ENCODE results near the gene B4GALT4.

Gene B4GALT4

DNA sequence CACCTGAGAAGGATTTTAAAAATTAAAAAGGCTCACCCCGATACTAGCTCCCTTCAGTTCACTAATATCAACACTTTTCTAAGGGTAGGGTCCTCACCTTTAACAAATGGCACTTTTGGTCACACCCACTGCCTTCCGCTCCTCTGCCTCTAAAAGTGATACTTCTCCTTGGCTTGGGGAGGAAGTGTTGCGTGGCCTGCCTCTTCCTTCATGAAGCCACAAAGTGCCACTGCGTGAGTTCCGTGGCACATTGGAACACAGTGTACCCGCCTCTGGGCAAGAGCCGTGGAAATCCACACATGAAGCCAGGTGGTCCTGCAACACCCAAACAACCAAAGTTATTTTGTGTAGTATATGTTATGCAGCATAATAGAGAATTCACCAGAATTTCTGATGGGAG is 3.9 kb downstream of the B4GALT4 start:
- no peak for DNase-seq (ENCODE audit: low spot score)

DNA sequence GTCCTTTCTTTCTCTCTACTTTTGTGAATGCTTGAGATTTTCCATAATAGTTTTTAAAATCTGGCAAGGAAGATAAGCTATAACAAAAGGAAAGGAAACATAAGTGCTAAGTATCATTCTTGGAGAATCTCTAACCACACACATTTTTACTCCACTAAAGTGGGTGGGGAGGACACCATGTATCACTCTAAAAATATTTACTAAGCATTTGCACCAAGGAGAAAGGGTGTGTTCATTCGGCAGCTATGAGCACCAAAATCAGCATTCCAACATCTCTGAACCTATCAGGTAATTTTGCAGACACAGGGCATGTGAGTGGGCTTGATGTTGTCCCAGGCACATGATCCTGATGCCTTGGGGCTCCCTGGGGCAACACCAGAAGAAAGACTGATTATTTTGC is 5.5 kb downstream of the B4GALT4 start:
- no peak for DNase-seq (ENCODE audit: low spot score)

DNA sequence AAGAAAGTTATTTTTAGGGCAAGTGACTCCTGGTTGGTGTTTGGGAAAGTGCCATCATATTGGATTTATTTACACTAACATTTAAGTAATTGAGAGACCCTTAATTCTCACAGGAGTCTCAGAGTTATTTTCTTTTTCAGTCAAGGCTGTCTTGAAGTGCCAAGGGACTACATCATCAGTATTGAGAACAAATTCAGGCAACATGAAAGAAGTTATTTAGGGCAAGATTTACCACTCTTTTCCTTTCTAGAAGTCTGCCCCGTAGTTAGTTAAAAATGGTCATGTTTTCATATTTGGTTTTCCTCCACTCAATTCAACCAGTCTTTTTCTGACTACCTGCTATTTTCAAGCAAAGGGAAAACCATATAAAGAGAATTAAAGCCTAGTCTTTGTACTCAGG is 6.1 kb downstream of the B4GALT4 start:
- no peak for DNase-seq (ENCODE audit: low spot score)

DNA sequence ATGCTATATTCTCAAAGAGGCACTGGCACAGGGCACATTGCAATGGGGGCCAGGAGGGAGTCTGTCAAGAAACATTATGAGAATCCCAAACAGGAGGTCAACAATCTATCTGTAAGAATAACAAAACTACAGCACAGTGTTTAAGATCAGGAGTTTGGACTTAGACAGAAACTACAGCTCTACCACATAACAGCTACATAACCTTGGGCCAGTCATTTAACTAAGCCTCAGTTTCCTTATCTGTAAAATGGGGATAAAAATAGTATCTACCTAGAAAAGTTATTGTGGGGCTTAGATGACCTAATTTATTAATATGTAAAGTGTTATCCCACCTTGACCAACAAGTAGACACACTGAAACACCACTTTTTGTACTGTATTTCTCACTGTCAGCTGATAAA is 9.9 kb downstream of the B4GALT4 start:
- DNase-seq (ENCODE audit: low spot score), result no peak

DNA sequence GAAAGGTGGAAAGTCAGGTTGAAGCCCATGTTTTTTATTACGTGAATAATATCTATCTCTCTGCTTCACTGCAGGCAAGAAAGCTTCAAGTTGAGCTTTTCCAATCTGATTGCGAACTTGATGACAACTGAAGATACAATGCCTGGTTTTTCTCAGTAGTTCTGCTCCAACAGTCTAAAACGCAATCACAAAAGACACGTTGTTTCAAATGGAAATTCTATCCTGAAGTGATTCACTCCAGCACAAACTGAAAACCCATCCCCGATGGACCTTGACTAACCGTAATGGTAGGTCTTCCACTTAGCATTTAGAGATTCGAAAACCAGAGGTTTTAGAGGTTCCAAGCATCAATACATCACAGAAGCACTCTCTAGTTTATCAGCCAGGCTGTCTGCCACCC is 10.6 kb downstream of the B4GALT4 start:
- no peak for DNase-seq (ENCODE audit: low spot score)

DNA sequence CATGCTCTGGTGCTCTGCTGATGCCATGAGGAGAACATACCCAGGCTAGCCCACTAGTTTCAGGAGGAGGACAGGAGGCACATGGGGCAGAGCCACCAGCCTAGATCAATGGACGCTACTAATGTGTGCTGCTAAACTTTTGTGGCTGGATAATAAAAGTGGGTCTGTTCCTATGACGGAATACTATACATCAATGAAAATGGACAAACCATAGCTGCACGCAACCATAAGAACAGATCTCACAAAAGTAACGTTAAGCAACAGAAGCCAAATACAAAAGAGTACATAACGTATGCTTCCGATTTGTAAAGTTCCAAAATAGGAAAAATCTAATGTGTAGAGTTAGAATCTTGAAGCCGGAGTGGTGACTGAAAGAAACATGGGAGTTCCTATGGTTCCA is 11.5 kb downstream of the B4GALT4 start:
- no peak for DNase-seq (ENCODE audit: low spot score)

DNA sequence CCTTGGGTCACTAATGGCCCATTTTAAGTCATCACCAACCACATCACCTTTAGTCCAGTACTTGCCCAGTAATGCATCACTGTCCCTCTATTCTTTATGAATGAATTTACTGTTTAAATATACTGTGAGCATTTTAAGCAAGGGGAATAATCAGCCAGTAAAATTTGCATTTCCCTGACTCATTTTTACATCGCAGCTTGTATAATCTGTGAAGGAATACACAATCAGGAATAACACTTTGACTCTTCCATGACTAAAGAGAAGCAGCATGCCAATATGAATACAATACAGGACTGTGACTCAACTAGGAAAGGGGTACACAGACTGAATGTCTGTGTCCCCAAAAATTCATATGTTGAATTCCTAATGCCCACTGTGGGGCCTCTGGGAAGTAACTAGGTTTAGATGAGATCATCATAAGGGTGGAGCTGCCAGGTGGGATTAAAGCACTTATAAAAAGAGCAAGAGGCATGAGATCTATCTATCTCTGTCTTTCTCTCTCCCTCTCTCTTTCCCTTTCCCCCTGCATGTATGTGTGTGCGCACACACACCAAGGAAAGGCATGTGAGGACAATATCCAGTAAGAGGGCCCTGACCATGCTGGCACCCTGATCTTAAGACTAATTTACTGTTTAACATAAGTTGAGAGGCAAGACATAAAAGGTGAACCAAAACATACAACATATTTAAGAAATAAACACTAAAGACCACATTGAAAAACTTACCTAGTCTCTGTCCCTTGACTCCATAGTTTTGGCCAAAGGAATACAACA is 12.1 kb downstream of the B4GALT4 start:
- no peak for DNase-seq (ENCODE audit: low spot score)

DNA sequence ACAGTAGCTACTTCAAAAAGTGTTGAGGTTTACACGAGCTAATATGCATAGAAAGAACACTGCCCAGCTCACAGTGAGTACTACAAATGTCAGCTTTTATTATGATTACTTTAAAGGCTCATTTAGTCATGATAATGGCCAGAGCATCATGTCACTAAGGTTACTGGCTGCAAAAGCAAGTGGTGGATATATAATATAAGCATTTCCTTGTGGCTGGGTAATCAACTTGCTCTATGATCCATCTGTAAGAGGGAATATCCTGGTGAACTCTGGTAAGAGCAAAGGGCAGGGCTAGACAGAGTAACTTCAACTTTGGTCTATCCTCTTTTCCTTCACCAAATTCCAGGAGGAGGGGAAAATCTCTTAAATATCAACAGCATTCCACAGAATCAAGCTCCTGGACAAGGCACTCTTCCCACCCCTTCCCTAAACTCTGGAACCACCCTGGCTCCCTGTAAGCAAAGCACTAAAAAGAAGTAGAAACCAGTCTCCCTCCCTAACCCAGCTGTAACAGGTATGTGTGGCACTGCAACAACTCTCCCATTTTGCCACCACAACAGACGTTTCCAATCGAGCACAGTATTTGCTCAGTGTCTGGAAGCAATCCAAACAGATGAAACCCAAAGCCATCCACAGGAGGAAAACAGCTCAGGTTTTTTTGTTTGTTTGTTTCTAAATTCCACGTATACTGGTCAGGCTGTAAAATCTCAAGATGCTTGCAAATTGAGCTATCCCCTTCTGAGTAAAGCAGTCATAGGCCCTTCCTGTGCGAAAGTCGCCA is 13.4 kb downstream of the B4GALT4 start:
- no peak for DNase-seq (ENCODE audit: low spot score)

DNA sequence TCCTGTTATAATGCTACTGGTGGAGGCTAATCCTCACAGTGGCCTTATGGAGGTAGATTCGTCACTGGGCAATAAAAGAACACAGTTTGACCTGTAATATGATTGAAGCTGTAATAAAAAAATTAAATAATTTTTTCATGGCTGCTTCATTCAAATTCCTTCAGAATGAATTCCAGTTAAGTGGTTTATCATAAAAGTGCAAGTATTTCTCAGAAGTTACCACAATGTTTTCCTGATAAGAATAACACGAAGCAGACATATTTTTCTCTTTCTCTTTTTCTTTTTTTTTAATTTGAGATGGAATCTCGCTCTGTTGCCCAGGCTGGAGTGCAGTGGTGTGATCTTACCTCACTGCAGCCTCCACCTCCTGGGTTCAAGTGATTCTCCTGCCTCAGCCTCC is 15.6 kb downstream of the B4GALT4 start:
- DNase-seq (ENCODE audit: low spot score), result no peak

DNA sequence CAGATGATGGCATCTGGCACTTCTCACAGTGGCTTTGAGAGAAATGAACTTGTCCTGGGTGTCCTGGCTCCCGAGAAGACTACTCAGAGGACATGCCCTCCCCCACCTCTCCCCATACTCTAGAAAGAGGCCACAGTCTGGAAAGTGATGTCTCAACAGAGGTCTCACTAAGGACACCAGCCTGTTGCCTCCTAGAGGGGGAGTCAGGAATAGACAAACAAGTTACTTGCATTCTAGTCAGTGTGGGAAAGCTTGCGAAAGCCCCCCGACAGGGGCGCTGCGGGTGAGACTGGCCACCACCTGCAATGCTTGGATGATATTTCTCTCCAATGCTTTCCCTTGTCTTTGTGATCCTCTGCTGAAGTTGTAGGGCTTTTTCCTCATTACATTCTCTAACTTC is 17.2 kb downstream of the B4GALT4 start:
- DNase-seq (ENCODE audit: low spot score), result no peak

DNA sequence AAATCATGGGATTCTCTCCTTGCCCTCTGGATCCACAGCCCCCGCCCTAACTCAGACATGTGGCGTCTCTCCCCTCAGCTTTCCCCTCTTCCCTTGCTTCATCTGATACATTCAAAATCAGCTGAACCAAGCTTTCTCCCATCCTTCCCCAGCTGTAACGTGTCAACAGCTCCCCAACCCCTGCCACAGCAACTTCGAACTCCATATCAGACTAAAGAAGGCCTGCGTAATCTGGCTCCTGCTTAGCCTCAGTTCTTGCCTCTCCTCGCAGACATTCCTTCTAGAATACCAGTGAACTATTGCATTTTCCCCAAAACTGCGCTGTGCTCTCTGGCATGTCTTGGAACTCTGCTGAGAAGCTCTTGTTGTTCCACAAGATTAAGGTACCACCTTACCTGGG is 18.3 kb downstream of the B4GALT4 start:
- no peak for DNase-seq (ENCODE audit: low spot score)

DNA sequence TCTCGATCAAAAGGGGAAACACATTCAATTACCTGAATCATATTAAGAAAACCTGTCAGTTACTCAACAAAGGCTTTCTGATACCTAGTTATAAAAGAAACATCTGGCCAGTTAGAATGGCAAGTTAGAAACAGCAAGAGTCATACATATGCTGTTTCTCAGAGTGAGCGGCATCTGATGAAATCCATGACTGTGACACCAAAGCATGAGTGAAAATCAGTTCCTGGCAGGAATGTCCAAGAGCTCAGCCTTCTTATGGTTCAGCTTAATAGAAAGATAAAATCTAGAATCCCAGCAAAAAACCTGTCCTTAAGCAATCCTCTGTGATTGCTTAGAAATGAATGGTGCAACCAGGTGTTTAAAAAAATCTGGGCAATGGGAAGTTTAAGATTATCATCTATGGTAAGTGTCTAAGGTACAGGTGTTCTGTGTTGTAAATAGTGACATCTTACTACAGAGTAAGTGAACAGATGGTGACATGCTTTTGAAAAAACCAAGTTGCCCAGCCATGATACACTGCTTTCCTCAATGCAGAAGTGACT is 18.8 kb downstream of the B4GALT4 start:
- no peak for DNase-seq (ENCODE audit: low spot score)

DNA sequence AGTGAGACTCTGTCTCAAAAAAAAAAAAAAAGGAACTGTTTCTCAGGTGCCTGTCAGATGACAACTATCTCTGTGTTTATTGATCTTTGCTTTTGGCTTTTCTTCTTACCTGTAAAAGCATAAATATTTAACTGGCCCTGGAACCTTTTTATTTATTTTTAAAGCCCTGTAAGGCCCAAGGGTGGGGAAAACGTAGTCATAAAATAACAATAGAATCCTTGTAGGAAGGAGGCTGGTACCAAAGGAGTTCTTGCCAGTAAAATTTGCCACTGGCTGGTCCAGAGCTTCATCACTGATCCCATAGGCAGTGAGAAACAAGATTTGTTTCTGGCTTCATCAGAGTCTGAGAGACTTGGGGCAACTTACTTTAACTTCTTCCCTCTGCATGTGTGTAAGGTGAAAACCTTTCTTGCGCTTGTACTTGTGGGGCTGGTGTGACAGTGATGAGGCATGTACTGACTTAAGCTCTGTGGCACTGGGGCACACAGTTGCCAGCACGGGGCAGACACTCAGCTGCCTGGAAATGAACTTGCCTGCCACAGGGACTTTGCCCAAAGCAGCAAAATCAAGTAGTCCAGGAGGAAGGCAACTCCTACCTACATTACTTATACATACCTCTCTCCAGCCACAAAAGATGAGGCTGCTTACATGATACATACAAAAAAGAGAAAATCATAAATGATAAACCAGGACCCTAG is 19.6 kb downstream of the B4GALT4 start:
- DNase-seq (ENCODE audit: low spot score), result no peak

DNA sequence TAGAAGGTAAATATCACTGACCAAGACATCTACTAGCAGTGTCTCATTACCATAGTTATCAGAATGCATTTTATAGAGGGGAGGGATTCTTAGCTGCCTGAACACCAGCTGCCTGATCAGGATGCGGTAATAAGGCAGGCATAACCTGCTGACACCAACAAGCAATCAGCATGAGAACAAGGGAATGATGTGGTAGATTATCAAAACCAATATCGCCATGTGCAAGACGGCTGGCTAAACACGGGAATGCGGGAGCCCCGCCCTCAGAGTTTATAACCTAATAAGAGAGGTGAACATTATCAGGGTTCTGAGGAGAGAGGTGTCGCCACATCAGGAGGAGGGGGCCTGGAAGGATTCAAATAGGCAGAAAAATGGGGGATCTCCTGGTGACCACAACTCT is 20.5 kb downstream of the B4GALT4 start:
- no peak for DNase-seq (ENCODE audit: low spot score)

DNA sequence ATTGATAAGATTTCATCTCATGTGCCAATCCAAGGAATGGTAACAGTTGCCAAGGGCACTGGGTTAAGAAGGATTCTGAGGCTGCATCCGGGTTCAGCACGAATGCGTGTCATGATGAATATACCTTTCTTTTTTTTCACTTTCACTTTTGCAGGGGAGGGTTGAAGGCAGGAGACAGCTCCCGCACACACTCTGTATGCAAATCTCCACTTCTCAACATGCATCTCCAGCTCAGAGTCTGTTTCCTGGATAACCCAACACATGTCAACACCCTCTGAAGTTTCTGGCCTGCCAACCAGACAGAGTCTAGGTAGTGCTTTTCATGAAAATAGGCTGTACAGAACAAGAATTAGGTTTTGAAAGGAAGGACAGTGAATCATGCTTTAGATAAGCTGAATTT is 21.6 kb downstream of the B4GALT4 start:
- no peak for DNase-seq (ENCODE audit: low spot score)

DNA sequence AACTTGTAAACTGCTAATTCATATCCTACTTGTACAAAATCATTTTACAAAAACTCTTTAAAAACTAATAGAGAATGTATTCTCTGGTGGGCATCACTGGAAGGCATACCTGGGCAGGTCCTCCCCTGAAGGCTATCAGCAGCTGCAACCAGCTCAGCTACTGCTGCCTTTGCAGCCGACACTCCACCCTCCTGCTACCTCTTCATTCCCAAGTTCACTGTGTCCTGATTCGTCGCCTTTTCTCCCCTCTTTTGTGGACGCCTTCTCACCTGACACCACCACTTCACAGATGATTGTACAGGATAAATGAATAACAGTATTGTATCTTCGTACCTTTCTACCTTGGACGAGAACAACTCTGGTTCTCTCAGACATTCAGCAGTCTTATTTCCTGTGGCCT is 28.9 kb downstream of the B4GALT4 start:
- DNase-seq (ENCODE audit: low spot score), result no peak

DNA sequence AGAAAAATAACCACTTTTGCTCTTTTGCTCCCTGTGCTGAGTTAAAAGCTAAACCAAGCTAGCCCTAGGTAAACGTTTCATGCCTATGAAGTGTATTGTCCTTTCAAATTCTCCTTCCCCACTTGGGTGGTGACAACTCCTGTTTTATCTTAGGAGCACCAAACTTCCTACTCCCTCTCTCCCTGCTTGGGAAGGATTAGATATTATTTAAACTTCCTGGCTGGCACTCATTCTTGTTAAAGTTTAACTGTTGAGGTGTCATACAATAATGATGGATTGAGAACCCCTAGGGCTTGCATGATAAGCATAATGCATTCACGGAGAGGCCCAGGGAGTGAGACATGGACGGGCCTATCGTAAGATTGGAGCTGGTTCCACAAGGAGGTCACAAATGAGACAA is 29.5 kb downstream of the B4GALT4 start:
- DNase-seq (ENCODE audit: low spot score), result no peak

DNA sequence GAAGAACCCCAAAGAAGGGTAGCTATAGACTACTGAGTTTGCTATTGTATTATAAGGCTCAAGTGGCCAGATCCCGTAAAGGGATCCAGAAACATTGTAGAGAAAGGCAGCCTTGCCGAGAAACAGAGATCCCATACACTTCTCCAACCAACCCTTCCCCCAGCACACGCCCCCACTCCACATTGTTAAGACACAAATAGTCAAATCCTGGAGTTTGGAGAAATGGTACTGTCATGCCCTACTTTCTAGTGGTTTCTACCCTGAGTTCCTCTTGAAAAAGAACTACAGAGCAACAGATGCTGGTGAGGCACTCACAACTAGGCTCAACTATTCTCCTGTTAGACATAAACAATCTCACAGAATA is 33.2 kb downstream of the B4GALT4 start:
- no peak for DNase-seq (ENCODE audit: low spot score)

DNA sequence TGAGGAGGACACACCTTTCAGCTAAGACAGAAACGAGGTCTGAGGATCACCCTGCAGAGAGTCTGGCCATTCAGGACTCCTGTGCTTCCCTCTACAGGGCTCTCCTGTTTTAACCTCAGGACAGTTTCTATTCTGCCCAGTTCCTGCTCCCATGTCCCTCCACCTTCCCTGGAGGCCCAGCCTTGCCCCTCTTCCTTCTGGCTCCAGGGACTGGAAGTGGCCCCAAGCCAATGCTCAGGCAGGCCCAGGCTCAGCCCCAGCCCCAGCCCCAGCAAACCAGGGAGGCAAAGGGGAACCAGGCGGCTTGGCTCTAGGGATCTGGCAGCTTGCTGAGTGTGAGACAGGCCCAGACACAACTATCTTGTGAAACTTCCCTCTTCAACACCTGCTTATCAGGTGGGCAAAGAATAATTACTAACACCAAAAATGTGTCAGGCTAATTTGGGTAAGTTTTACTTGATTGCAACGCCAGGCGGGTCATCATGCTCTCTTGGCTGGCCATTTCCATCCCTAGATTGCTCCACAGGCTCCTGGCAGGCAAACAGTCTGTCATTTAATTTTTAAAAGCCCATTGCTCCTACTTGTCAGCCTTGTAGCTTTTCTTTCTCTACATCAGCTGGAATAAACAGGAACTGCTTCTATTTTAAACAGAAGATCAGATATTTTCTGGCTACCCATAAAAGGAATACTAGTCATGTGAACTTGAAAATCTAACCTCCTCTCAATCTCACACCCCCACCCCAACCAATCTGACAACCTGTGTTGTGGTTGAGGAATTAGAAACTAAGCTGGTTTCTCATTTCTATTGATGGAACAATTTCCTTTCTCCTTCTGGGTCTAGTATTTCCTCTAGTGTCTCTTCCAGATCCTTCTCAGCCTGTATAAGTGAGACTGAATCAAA is 33.8 kb downstream of the B4GALT4 start:
- no peak for DNase-seq (ENCODE audit: low spot score)

DNA sequence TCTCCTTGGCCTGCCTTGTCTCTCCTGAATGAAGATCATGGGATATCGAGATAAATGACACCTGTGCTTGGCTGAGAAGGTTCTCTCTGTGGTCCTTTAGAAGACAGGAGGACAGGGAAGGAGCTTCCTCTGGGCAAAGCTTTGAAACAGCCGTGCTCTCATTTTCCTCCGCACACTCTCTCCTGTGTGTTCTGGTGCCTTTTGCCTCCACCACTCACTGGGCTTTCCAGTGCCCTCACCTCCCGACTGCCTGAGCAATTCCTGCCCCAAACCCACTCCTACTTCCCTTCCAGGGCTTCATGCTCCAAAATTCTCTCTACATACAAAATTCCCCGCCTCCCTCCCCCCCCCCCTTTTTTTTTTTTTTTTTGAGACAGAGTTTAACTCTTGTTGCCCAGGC is 35.0 kb downstream of the B4GALT4 start:
- no peak for DNase-seq (ENCODE audit: low spot score)

DNA sequence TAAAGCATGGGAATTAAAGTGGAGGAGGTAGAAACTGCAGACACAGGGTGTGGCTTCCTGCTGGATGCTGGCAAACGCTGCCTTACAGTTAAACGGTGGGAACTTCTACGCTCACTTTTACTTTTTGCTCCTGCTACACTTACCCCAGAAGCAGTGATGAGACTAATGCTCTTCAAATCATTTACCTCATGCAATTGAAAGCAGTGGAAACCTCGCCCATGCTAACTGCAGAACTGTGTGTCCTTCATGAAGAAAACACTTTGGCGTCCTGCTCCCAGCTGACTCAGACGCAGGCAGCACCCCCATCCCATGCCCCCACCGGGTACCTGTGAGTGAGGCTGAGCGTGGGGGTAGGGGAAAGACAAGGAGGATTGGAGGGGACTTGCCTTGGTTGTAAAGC is 35.5 kb downstream of the B4GALT4 start:
- DNase-seq (ENCODE audit: low spot score), result no peak

DNA sequence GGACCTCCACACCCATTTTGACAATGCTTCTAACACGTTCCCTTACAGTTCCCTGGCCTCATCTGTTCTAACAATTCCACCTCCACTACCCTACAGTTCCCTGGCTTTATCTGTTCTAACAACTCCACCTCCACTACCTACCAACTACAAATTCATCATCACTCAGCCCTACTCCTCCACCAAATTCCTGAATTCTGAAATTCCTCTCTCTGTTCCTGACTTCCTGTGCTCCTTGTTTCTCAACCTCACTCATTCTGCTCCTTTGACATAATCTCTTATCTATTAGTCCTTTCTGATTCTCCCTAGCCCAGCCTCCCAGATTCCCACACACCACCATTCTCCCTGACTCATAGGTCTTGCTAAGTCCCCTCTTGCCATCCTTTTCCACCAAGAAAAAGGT is 44.8 kb downstream of the B4GALT4 start:
- DNase-seq (ENCODE audit: low spot score), result no peak

All from RKO (cell line).